GM12875 (cell line): ENCODE measurements around the gene C1QL4.

Experiments
- H3K4me3 ChIP-seq: one replicate; pipeline ENCODE4 v1.5.1; 2011; ENCODE audit warnings: low read depth, low read length, control low read depth
- CTCF ChIP-seq: IDR thresholded peaks from 2 replicates; pipeline ENCODE4 v1.5.1; 2011; ENCODE audit warnings: low read depth, mild to moderate bottlenecking, control low read depth, inconsistent platforms, low read length, moderate library complexity, borderline replicate concordance; ENCODE audit not compliant: insufficient read depth

The C1QL4 gene

GRCh38 chr12:49296836-49297694 lies 39.9 kb downstream of the C1QL4 start:
- H3K4me3 ChIP-seq: peak overlapping the region; percentile 19
- 0 out of 2 replicates have a peak, but pooled peaks have one; percentile 3 for TF ChIP-seq CTCF

GRCh38 chr12:49296034-49296835 lies 40.8 kb downstream of the C1QL4 start:
- no peak overlapping the region for H3K4me3 ChIP-seq
- TF ChIP-seq CTCF: peak; percentile 91

GRCh38 chr12:49295082-49295936 lies 41.7 kb downstream of the C1QL4 start, which contains the start of gene PRPH:
Gene PRPH (plus strand): TSS chr12:49295147. CDS start chr12:49295201, 54 bp downstream.
- no peak for TF ChIP-seq CTCF
- no peak within 1 kb of the TSS for H3K4me3 ChIP-seq

- no peak for TF ChIP-seq CTCF
- H3K4me3 ChIP-seq: no peak overlapping the region
These were observed 42.2 kb downstream of the C1QL4 start for GRCh38 chr12:49294804-49295081.

GRCh38 chr12:49294086-49294803 lies 42.7 kb downstream of the C1QL4 start:
- no peak overlapping the region for H3K4me3 ChIP-seq

More at GRCh38 chr12:49294086-49294803, 42.7 kb downstream of the C1QL4 start:
- TF ChIP-seq CTCF: no peak
